Fibroblast of skin of left quadriceps (primary cell): ENCODE results near the gene AGAP1.

Experiments used
- DNase-seq, 2 experiments: peaks; one replicate each; pipeline ENCODE4 v3.0.0-alpha.2; 2013; ENCODE audit warnings: low read depth in 2 of 2

AGAP1 gene

GRCh38 chr2:235507928-235508327 lies 14.1 kb downstream of the AGAP1 start:
- no peak for DNase-seq

GRCh38 chr2:235508371-235509160 lies 14.7 kb downstream of the AGAP1 start:
- no peak for DNase-seq

GRCh38 chr2:235510318-235510717 lies 16.5 kb downstream of the AGAP1 start:
- DNase-seq, result no peak

- DNase-seq, result peak; percentile 48 to 55
Observed at GRCh38 chr2:235511187-235511661, 17.4 kb downstream of the AGAP1 start.

- DNase-seq, result no peak
Observed at GRCh38 chr2:235511751-235512698, 18.2 kb downstream of the AGAP1 start.

- no peak for DNase-seq
Observed at GRCh38 chr2:235512699-235513053, 18.8 kb downstream of the AGAP1 start.

GRCh38 chr2:235513984-235514626 lies 20.3 kb downstream of the AGAP1 start:
- no peak for DNase-seq

GRCh38 chr2:235514627-235515363 lies 21.0 kb downstream of the AGAP1 start:
- DNase-seq, result no peak

- no peak for DNase-seq
Observed at GRCh38 chr2:235515364-235515742, 21.5 kb downstream of the AGAP1 start.

- no peak for DNase-seq
Observed at GRCh38 chr2:235515821-235516220, 22.0 kb downstream of the AGAP1 start.

GRCh38 chr2:235516257-235516656 lies 22.4 kb downstream of the AGAP1 start:
- no peak for DNase-seq

- DNase-seq, result no peak
Observed at GRCh38 chr2:235518322-235519090, 24.7 kb downstream of the AGAP1 start.

GRCh38 chr2:235520787-235521186 lies 26.9 kb downstream of the AGAP1 start:
- DNase-seq, result no peak

GRCh38 chr2:235521844-235522243 lies 28.0 kb downstream of the AGAP1 start:
- DNase-seq, result no peak

GRCh38 chr2:235523021-235523420 lies 29.2 kb downstream of the AGAP1 start:
- no peak for DNase-seq

GRCh38 chr2:235523486-235524150 lies 29.8 kb downstream of the AGAP1 start:
- no peak for DNase-seq

GRCh38 chr2:235526166-235526565 lies 32.3 kb downstream of the AGAP1 start:
- DNase-seq, result no peak

- DNase-seq, result no peak
Observed at GRCh38 chr2:235527806-235528469, 34.1 kb downstream of the AGAP1 start.

- DNase-seq, result no peak
Observed at GRCh38 chr2:235529621-235530020, 35.8 kb downstream of the AGAP1 start.

- DNase-seq, result no peak
Observed at GRCh38 chr2:235530735-235531134, 36.9 kb downstream of the AGAP1 start.
